Measurements from ENCODE around the gene IL10RB.
A peak's percentile ranks its signal among the peaks of the same experiment; 100 is the strongest.

IL10RB gene

DNA sequence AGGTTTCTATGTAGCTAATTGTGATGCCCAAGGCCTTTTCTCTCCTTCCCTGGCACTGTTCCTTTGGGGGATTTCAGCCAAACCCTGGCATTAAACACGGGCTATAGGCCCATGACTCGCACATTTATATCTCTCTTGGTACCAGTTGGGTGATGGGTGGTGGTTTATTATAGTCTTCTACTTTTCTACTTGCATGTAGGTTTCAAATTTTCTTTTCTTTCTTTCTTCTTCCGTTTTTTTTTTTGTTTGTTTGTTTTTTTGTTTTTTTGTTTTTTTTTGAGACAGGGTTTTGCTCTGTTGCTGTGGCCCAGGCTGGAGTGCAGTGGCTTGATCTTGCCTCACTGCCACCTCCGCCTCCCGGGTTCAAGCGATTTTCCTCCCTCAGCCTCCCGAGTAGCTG, 1.1 kb downstream of the IL10RB start:
- ATAC-seq: no peak
- no peak for DNase-seq

GRCh38 chr21:33268393-33268736, 2.2 kb downstream of the IL10RB start:
- no peak for DNase-seq
- no peak for ATAC-seq

- peak; percentile 44 for DNase-seq
- peak; percentile 60 for ATAC-seq
These were observed 2.7 kb downstream of the IL10RB start for GRCh38 chr21:33268737-33269441.

GRCh38 chr21:33270986-33271385, 4.8 kb downstream of the IL10RB start:
- DNase-seq: no peak

GRCh38 chr21:33273044-33273443, 6.9 kb downstream of the IL10RB start:
- no peak for DNase-seq
- ATAC-seq: no peak

More at GRCh38 chr21:33270986-33271385, 4.8 kb downstream of the IL10RB start:
- no peak for ATAC-seq

GRCh38 chr21:33278721-33279120, 12.6 kb downstream of the IL10RB start:
- ATAC-seq: no peak
- no peak for DNase-seq

GRCh38 chr21:33279330-33279820, 13.2 kb downstream of the IL10RB start:
- no peak for DNase-seq
- no peak for ATAC-seq

- DNase-seq (no peak), ATAC-seq (no peak)
These were observed 15.0 kb downstream of the IL10RB start for GRCh38 chr21:33281096-33281652.

- no peak for DNase-seq
- ATAC-seq: no peak
These were observed 17.0 kb downstream of the IL10RB start for GRCh38 chr21:33283203-33283602.

- DNase-seq: no peak
- ATAC-seq: no peak
These were observed 19.9 kb downstream of the IL10RB start for GRCh38 chr21:33286076-33286475.

DNA sequence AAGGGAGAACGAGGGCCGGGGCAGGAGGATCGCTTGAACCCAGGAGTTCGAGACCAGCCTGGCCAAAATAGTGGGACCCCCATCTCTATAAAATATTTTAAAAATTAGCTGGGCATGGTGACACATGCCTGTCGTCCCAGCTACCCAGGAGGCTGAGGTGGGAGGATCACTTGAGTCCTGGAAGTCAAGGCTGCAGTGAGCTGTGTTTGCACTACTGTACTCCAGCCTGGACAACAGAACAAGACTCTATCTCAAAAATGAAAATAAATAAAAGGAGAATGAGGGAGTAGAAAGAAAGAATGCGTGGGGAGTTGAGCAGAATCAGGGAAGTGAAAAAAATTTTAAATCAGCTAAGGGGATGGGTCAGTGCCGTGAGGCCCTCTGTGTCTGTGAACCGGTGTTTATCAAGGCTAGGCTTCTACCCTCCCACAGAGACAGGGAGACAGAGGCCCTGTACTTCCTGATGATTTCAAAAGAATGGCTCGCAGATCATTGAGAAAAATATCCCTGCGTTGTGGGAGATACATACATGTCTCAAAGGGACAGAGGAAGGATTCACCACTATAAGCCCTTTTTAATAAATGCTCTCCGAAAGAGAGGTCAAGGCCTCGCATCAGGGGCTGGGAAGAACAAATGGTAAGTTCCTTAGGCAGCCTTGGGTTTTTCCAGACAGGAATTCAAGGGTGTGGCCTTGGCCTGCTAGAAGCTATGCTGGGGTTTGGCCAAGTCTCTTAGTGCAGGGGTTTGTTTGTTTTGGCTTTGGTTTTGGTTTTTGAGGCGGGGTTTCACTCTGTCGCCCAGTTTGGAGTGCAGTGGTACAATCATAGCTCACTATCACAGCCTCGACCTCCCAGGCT, 20.7 kb downstream of the IL10RB start:
- no peak for ATAC-seq
- DNase-seq: no peak

DNA sequence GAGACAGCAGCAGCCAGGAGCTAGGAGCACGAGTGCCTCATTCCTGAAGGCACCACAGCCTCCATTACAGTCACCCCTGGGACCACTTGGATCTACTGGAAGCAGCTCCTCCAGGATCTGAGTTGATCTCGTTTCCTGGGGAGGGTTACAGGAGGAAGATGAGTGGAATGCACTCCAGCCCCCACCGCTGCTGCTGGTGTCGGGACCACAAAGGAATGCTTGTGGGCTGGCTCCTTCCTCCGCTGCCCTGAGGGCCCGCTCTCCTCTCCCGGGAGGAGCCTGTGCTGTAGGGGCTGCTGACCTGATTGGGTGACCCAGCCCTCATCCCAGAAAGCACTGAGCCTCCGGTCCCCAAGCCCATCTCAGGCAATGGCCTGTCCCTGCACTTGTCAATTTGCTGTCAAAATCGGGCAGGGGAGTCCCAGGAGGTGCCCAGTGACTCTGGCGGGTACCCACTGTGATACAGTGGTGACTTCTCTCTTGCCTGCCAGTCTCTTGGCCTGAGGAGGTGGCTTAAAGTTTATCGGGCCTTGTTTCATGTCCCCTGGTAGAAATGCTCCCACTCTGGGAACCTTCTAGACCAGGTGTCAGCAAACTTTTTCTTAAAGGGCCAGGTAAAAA, 23.1 kb downstream of the IL10RB start:
- DNase-seq (no peak), ATAC-seq (no peak)

GRCh38 chr21:33290441-33290840, 24.3 kb downstream of the IL10RB start:
- DNase-seq (no peak), ATAC-seq (no peak)

DNA sequence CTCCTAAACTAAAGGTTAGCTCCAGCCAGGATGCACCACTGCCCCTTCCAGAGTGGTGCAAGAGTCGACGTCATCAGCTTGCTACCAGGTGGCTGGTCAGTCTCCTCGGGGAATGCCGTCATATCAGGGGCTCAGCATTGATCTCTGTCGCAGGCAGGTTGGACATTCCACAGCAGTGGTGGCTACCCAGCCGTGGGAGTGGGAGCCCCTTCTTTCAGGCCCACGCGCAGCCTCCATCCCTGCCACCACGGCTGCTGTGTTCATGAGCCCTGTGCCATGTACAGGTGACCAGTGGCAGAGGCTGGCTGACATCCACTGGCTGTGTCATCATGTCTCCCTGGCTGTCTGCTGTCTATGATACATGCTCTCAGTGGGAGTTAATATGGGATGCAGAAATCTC, 25.5 kb downstream of the IL10RB start:
- DNase-seq (no peak), ATAC-seq (no peak)

DNA sequence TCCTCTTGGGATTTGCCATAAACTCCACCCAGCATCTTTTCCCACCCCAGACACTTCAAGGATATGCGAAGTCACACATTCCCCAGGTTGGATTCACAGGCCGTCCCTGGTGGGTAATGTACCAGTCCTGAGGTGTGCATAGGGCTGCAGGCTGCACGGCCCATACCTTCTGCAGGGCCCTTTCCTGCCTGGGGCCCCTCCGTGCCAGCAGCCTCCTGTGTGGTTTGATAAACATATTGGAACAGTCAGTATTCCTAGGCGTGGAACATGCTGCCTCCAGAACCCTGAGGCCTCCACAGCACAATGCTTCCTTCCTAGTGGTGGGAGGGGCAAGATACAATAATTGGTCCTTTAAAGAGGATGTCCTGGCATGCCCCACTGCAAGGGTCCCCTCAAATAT, 26.6 kb downstream of the IL10RB start:
- ATAC-seq: no peak
- DNase-seq: no peak

DNA sequence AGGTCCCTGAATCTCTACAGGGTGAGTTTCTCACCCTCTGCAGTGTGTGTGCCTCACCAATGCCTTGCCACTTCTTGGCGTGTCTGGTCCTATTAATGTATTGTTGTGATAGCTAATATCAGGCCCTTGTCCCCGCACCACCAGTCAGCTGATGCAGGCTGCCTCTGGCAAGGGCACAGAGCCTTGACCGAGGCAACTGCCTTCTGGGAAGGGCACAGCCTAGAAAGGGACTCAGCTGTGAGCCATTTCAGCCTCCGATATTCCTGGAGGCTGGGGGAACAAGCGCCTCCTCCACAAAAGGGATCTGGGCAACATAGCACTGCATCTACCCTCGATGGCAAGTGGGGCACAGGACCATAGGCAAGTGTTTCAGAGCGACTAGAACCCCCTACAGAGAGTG, 27.0 kb downstream of the IL10RB start:
- ATAC-seq: no peak
- DNase-seq: no peak

DNA sequence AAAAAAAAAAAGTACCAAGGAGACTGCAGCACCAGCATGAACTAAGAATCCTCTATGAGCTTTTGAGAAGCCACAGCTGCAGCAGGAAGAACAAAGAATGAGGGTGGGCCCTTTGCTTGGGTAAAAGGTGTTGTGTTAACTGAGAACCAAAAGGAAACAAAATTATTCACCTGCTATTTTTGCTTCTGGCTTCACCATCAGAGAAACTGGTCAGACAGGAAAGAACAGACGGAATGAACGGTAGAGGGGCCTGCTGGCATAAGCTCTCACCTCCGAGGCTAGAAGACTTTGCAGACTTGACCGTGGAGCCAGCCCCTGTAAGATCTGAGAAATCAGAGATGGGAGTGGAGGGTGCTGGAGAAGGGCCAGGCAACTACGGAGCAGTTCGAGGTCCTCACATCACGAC, 27.6 kb downstream of the IL10RB start:
- DNase-seq (no peak), ATAC-seq (no peak)

DNA sequence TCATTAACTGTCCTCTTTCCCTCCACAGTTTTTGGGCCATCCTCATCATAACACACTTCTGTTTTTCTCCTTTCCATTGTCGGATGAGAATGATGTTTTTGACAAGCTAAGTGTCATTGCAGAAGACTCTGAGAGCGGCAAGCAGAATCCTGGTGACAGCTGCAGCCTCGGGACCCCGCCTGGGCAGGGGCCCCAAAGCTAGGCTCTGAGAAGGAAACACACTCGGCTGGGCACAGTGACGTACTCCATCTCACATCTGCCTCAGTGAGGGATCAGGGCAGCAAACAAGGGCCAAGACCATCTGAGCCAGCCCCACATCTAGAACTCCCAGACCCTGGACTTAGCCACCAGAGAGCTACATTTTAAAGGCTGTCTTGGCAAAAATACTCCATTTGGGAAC, 30.0 kb downstream of the IL10RB start:
- DNase-seq (no peak), ATAC-seq (no peak)

- ATAC-seq: peak; percentile 78
- peak; percentile 44 for DNase-seq
These were observed 33.1 kb downstream of the IL10RB start for GRCh38 chr21:33299181-33299752.

DNA sequence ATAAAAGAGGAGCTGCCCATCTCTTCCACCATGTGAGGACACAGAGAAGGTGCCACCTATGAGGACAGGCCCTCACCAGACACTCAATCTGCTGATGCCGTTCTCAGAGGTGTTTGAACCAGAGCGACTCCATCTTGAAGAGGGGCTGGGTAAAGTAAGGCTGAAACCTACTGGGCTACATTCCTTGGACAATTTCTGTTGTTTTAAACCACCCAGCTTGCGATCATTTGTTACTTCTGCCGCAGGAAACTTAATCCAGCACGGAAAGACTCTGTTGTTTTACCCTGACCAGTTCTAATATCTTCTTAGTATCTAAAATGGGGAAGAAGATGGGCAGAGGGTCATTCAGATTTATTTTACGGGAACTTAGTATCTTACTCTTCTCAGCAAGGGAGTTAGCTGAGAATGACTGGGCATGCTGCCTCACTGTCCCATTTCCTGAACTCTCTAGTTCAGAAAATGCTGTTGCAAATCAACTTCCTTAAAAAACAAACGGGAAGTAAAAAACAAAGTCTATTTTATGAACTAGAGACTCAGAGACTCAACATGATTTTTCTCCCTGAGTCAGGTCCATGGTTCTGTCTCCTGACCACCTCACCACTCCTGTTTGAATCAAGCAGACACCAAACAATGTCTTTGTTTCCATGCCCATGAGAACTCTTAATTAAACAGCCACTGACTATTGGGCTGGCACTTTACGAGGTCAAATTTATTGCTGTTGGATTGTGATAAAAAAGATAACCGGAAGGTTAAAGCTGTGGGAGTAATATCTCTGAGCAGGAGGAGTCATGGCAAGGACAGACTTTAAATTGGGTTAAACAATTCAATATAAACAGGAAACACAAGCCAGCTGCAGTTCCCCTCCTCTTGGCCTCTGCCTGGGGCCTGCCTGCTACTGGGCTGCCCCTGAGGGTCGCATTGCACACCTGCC, 34.8 kb downstream of the IL10RB start:
- DNase-seq: no peak
- ATAC-seq: no peak

DNA sequence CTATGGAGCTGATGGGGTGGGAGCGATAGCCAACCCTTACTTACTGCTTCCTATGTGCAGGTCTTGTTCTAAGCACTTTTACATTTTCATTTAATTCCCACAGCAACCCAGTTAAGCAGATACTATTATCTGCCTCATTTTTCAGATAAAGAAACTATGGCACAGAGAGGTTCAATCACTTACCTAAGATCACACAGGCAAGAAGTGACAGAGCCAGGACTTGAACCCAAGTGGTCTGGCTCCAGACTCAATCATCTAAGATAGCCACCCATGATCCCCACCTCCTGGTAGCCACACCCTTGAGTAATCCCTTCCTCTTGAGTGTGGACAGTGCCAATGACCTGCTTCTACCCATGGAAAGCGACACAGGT, 35.5 kb downstream of the IL10RB start:
- ATAC-seq (no peak), DNase-seq (no peak)
